RWPE2 (cell line): ENCODE data around the gene CDK18.

Experiments used
- ATAC-seq: fragments of 200-7000 bp; cut with Tn5 transposase; 3 replicates; pipeline ENCODE4 v1.9.1; 2021; ENCODE audit warnings: low read depth
- DNase-seq: peaks from one replicate; pipeline ENCODE4 v3.0.0-alpha.2; 2020; ENCODE audit warnings: low spot score
- H3K27ac ChIP-seq: fragments of 450-650 bp; 2 replicates; pipeline ENCODE4 v1.5.1; 2017; ENCODE audit warnings: mild to moderate bottlenecking; ENCODE audit not compliant: poor library complexity, severe bottlenecking
- H3K27me3 ChIP-seq: fragments of 250-450 bp; sonication (Bioruptor Pico); 2 replicates; pipeline ENCODE4 v1.5.1; 2021; ENCODE audit warnings: mild to moderate bottlenecking, moderate library complexity; ENCODE audit not compliant: insufficient read depth, poor library complexity, severe bottlenecking
- H3K36me3 ChIP-seq: fragments of 250-450 bp; sonication (Bioruptor Pico); 2 replicates; pipeline ENCODE4 v1.5.1; 2020; ENCODE audit warnings: low read depth, mild to moderate bottlenecking, moderate library complexity
- H3K4me1 ChIP-seq: fragments of 250-450 bp; sonication (Bioruptor Pico); 2 replicates; pipeline ENCODE4 v1.5.1; 2021; ENCODE audit warnings: mild to moderate bottlenecking, moderate library complexity; ENCODE audit not compliant: insufficient read depth, poor library complexity, severe bottlenecking
- H3K4me3 ChIP-seq: fragments of 250-450 bp; sonication (Bioruptor Pico); 2 replicates; pipeline ENCODE4 v1.5.1; 2021; ENCODE audit warnings: mild to moderate bottlenecking, moderate library complexity; ENCODE audit not compliant: severe bottlenecking
- H3K9me3 ChIP-seq: fragments of 250-450 bp; sonication (Bioruptor Pico); 2 replicates; pipeline ENCODE4 v1.5.1; 2021; ENCODE audit warnings: mild to moderate bottlenecking, moderate library complexity; ENCODE audit not compliant: severe bottlenecking
- TF ChIP-seq, protein P1 (sequence below): fragments of 450-650 bp; IDR thresholded peaks from one replicate; pipeline ENCODE4 v1.5.1; 2017; ENCODE audit warnings: mild to moderate bottlenecking, moderate library complexity; ENCODE audit not compliant: poor library complexity, severe bottlenecking

The CDK18 gene

DNA sequence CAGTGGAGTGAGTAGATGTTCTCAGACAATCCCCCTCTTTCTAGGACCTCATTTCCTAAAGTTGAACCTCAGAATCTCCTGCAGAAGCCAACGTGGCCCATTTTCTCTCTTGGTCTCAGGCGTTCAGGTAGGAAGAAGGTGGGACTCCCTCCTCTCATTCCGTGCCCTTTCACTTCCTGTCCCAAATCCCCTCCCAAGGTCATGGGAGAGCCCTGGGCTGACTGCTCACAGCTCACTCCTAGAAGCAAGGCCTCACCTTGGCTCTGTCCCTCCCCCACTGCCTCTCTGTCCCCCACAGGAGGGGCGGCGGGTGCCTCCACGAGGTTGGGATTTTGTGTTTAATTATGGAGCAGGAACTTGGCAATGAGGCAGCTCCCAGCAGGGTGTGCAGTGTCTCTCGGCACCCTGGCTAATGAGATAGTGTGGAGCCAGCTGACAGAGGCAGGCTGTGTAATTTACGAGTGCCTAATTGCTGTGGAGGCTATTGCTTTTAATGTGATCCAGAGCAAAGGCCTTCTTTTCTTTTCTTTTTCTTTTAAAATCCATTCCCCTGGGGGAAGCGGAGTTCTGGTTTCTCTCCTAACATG lies 9.1 kb upstream of the CDK18 start:
- H3K36me3 ChIP-seq = no peaks in the 10 kb centered on the region
- H3K4me3 ChIP-seq = no peak overlapping the region
- DNase-seq (no peak), ATAC-seq (no peak)
- no peaks in the 10 kb centered on the region for H3K9me3 ChIP-seq
- peaks cover 20% of the 10 kb centered on the region for H3K4me1 ChIP-seq
- H3K27ac ChIP-seq = no peak overlapping the region
- TF ChIP-seq, protein P1, sequence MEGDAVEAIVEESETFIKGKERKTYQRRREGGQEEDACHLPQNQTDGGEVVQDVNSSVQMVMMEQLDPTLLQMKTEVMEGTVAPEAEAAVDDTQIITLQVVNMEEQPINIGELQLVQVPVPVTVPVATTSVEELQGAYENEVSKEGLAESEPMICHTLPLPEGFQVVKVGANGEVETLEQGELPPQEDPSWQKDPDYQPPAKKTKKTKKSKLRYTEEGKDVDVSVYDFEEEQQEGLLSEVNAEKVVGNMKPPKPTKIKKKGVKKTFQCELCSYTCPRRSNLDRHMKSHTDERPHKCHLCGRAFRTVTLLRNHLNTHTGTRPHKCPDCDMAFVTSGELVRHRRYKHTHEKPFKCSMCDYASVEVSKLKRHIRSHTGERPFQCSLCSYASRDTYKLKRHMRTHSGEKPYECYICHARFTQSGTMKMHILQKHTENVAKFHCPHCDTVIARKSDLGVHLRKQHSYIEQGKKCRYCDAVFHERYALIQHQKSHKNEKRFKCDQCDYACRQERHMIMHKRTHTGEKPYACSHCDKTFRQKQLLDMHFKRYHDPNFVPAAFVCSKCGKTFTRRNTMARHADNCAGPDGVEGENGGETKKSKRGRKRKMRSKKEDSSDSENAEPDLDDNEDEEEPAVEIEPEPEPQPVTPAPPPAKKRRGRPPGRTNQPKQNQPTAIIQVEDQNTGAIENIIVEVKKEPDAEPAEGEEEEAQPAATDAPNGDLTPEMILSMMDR = no peak
- H3K27me3 ChIP-seq = no peaks in the 10 kb centered on the region

DNA sequence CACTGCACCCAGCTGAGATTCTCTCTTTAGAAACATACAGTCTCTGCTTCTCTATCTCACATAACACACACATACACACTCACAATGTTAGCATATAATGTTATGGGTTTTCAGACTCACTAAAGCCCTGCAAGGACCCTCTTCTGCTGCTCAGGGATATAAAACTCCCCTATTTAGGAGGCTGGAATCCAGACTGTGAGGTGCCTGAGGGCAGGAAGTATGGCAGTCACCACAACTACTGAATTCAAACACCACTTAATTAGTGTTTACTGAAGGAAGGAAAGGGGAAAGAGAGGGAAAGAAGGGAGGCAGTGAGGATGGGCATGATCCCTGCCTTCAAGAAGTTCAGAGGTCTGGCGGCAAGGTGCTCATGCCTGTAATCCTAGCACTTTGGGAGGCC lies 7.8 kb upstream of the CDK18 start:
- H3K27me3 ChIP-seq = no peaks in the 10 kb centered on the region
- H3K4me3 ChIP-seq = no peak overlapping the region
- H3K36me3 ChIP-seq = no peaks in the 10 kb centered on the region
- H3K27ac ChIP-seq = no peak overlapping the region
- DNase-seq (no peak), ATAC-seq (no peak)
- TF ChIP-seq, protein P1 = no peak
- H3K9me3 ChIP-seq = no peaks in the 10 kb centered on the region
- H3K4me1 ChIP-seq = peaks cover 20% of the 10 kb centered on the region

DNA sequence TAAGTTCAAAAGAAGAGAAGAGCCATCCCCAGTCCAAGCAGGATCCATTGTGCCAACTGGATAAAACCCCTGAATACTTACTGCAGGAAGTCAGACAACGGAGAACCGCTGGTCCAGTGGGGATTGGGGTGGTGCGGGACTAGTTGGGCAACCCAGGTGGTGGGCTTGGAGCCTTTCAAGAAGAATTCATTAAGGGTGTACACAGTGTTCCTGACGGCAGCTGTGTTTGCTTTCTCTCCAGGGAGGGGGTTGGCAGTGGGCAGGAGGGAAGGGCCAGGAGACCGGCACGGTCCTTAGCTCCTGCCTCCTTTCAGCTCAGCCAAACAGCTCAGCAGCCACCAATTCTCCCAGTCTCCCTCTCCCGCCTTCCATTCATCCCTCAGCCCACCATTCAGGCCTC lies 7.1 kb upstream of the CDK18 start:
- peaks cover 14% of the 10 kb centered on the region for H3K4me1 ChIP-seq
- no peak overlapping the region for H3K4me3 ChIP-seq
- no peaks in the 10 kb centered on the region for H3K27me3 ChIP-seq
- H3K36me3 ChIP-seq = no peaks in the 10 kb centered on the region
- TF ChIP-seq, protein P1 = no peak
- H3K27ac ChIP-seq = no peak overlapping the region
- no peaks in the 10 kb centered on the region for H3K9me3 ChIP-seq
- ATAC-seq (no peak), DNase-seq (no peak)

DNA sequence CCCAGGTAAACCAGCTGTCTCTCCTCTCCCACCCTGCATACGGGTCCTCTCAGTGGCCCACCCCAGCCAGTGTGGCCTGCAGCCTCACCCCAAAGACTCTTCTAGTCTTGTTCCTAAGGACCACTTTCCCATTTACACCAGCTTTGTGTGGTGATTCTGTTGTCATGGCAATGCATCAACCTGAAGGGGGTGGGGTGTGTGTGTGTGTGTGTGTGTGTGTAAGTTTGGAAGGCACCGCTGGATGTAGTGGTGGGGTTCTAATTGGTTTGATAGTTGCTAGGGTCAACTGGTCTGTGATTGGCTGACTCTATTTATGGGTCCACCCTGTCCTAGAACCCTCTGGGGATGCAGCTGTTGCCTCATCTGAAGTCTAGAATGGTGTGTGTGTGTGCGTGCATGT lies 4.7 kb upstream of the CDK18 start:
- Histone ChIP-seq H3K36me3 (no peaks in the 10 kb centered on the region), H3K27ac (no peak overlapping the region), H3K9me3 (no peaks in the 10 kb centered on the region), H3K4me1 (no peaks in the 10 kb centered on the region), H3K27me3 (no peaks in the 10 kb centered on the region), H3K4me3 (no peak overlapping the region)
- ATAC-seq (no peak), DNase-seq (no peak)
- TF ChIP-seq, protein P1 = no peak
